NB4 (cell line): ENCODE data around the gene PPFIA4.

Experiments
- DNase-seq: peaks from one replicate; pipeline ENCODE4 v3.0.0; 2010; ENCODE audit warnings: low read depth
- H3K4me3 ChIP-seq: one replicate; pipeline ENCODE4 v1.5.1; 2011; ENCODE audit warnings: mild to moderate bottlenecking, low read depth, low read length, moderate library complexity
- CTCF ChIP-seq: IDR thresholded peaks from one replicate; pipeline ENCODE4 v1.5.1; 2012; ENCODE audit warnings: low read depth, low read length
- MAX ChIP-seq: IDR thresholded peaks from 2 replicates; pipeline ENCODE4 v1.6.1; 2011; ENCODE audit warnings: low read depth, low read length
- MYC ChIP-seq: IDR thresholded peaks from 2 replicates; pipeline ENCODE4 v1.6.1; 2011; ENCODE audit warnings: low read depth, low read length
- POLR2A ChIP-seq: IDR thresholded peaks from 2 replicates; pipeline ENCODE4 v1.6.1; 2011; ENCODE audit warnings: mild to moderate bottlenecking; ENCODE audit not compliant: insufficient read length; ENCODE audit errors: extremely low read depth

Gene PPFIA4

GRCh38 chr1:203033917-203034316 is 7.6 kb downstream of the PPFIA4 start:
- no peak overlapping the region for H3K4me3 ChIP-seq
- TF ChIP-seq CTCF (no peak), MYC (no peak), MAX (no peak), POLR2A (no peak)
- no peak for DNase-seq

GRCh38 chr1:203034422-203035110 is 8.3 kb downstream of the PPFIA4 start:
- DNase-seq = no peak
- no peak overlapping the region for H3K4me3 ChIP-seq
- TF ChIP-seq MAX (no peak), CTCF (no peak), POLR2A (no peak), MYC (no peak)

GRCh38 chr1:203035111-203036000 is 9.1 kb downstream of the PPFIA4 start:
- H3K4me3 ChIP-seq = no peak overlapping the region
- DNase-seq = no peak
- TF ChIP-seq MYC = no peak
- TF ChIP-seq MAX = no peak
- TF ChIP-seq POLR2A = no peak
- TF ChIP-seq CTCF = no peak

DNA sequence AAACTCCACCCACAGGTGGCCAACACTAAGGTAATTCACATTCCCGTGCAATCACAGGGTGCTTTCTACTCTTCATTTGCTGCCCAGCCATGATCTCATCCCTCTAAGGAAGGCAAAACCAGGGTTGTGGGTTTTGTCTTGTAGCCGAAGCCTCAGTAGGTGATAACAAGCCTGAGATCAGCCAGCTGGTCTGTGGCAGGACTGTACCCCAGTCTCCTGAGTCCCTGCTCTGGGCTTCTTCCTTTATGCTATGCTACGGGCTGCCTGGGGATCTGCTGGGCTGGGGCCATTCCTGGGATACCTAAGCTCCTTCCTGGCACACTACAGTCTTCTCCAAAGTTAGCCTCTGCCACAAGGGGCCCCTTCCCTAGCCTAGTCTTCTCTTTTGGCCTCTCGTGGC is 9.8 kb downstream of the PPFIA4 start:
- no peak overlapping the region for H3K4me3 ChIP-seq
- no peak for DNase-seq
- no peak for TF ChIP-seq CTCF
- no peak for TF ChIP-seq MAX
- TF ChIP-seq POLR2A = no peak
- no peak for TF ChIP-seq MYC

- no peak for TF ChIP-seq POLR2A
- TF ChIP-seq MYC = no peak
- no peak for TF ChIP-seq CTCF
- no peak for TF ChIP-seq MAX
- H3K4me3 ChIP-seq = no peak overlapping the region
- DNase-seq = no peak
These were observed 10.2 kb downstream of the PPFIA4 start for GRCh38 chr1:203036537-203036936.
